ENCODE results near the gene MAP3K5. TPM values are rescaled to one million over a fixed set of nuclear protein-coding genes. Genes with fewer than 3 reads are reported as not detected.

Gene MAP3K5
- total and polyA plus RNA-seq, 2 of the 8 experiments (the other 6 are each of a cell fraction or from before 2014, with no cell fraction given) = 0.63 to 2.6 TPM

DNA sequence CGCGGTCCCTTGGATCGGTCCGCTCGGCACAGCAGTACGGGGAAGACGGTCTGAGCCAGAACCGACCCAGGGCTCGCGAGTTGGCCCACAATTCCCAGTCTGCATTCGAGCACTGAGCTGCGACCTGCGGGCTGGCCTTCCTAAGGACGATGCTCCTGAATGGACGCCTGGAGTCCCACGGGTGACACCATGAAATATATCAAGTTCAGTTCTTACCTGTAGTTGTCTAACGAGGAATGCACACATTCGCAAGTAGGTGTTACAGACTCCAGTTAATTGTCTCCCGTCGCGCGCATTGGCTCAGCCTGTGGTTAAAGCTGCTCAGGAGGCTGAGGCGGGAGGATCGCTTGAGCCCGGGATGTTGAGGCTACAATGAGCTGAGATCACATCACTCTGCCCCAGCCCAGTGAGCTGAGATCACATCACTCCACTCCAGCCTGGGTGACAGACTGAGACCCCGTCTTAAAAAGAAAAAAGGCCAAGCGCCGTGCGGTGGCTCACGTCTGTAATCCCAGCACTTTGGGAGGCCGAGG is 30.9 kb upstream of the MAP3K5 start:
- peak overlapping the region; percentile 88 for H3K18ac ChIP-seq (ENCODE audit: extremely low read depth, low read length)
- peak overlapping the region; percentile 84; the same call in 1 of the 2 replicates for H3K27ac ChIP-seq (ENCODE audit: low read depth, low read length)
- 0 out of 2 replicates have a peak overlapping the region, but pooled peaks have one; percentile 62 for H2BK15ac ChIP-seq (ENCODE audit: low read length)
- H4K20me1 ChIP-seq (replicated peaks in 1 of 2; ENCODE audit: control insufficient read depth in 1 of 2, insufficient read depth in 2 of 2, low read length in 2 of 2) = no peaks in the 10 kb centered on the region
- H3K4me3 ChIP-seq (ENCODE audit: extremely low read depth in 1 of 4, insufficient read depth in 2 of 4, low read depth in 3 of 4, low read length in 4 of 4) = peak overlapping the region; percentile 56 to 81 (median 60)
- H2BK5ac ChIP-seq (ENCODE audit: low read depth, low read length) = peak overlapping the region; percentile 73
- H3K4me2 ChIP-seq (ENCODE audit: insufficient read depth in 1 of 2, low read depth in 2 of 2, low read length in 2 of 2) = peak overlapping the region; percentile 76 to 92
- no peak overlapping the region for H3K56ac ChIP-seq (replicated peaks; ENCODE audit: insufficient read length, low read depth, low read length)
- FAIRE-seq (no peak), DNase-seq (ENCODE audit: low read depth in 1 of 2, low spot score in 2 of 2) (no peak)
- H4K5ac ChIP-seq (ENCODE audit: insufficient read length, low read depth, low read length) = peak overlapping the region; percentile 97
- H4K8ac ChIP-seq (ENCODE audit: extremely low read depth, insufficient read depth, low read length) = peak overlapping the region; percentile 95
- H3K79me2 ChIP-seq (ENCODE audit: control insufficient read depth in 1 of 2, insufficient read depth in 2 of 2, low read length in 2 of 2) = no peaks in the 10 kb centered on the region; a peak in 1 of 4 replicates
- peak overlapping the region; percentile 82 for H3K4ac ChIP-seq (replicated peaks; ENCODE audit: insufficient read length, low read depth, low read length)
- no peak overlapping the region for H2BK120ac ChIP-seq (replicated peaks; ENCODE audit: low read depth, low read length)
- POLR2A ChIA-PET (ENCODE audit: partially characterized antibody) = interaction anchor here (0.6 to 2.4 kb wide), 4 partner anchors 20 to 134 kb away, joined by 3 to 7 read pairs (median 5); partner anchors contain the start of gene MAP3K5
- peaks cover 0 to 25% (median 6%) of the 10 kb centered on the region in 4 experiments; a peak in 4 of 8 replicates for H3K36me3 ChIP-seq (ENCODE audit: control insufficient read depth in 2 of 4, insufficient read depth in 4 of 4, low read length in 3 of 4)
- no peaks in the 10 kb centered on the region; the same call in 1 of the 2 replicates for H3K79me1 ChIP-seq (ENCODE audit: low read depth, low read length)
- H2BK12ac ChIP-seq (ENCODE audit: low read depth, low read length) = peak overlapping the region; percentile 72
- no peaks in the 10 kb centered on the region for H3K9me3 ChIP-seq (ENCODE audit: insufficient read depth in 2 of 2, low read depth in 1 of 2, low read length in 1 of 2)
- H3K4me1 ChIP-seq (replicated peaks in 1 of 4; ENCODE audit: control insufficient read depth in 3 of 4, insufficient read depth in 4 of 4, low read length in 3 of 4) = peaks cover 0 to 7% (median 3%) of the 10 kb centered on the region in 4 experiments; a peak in 3 of 7 replicates
- no peak overlapping the region for H2BK20ac ChIP-seq (ENCODE audit: low read length)
- 64% methylated on average over 30 of the region's 31 CpGs; no CpG with 5 or more reads in 1 of the 2 experiments for WGBS, 2 experiments (ENCODE audit: extremely low coverage in 1 of 2, insufficient coverage in 1 of 2, insufficient read length in 1 of 2, insufficient replicate concordance in 2 of 2, low coverage in 1 of 2, low lambda C conversion rate in 2 of 2, missing lambda C conversion rate in 1 of 2)
- peak overlapping the region; percentile 8 for H4K91ac ChIP-seq (replicated peaks; ENCODE audit: insufficient read length, low read length)
- H2AFZ ChIP-seq (ENCODE audit: low read length) = peak overlapping the region; percentile 99
- peak overlapping the region; percentile 68 to 91 (median 78) for H3K9ac ChIP-seq (replicated peaks in 1 of 4; ENCODE audit: extremely low read depth in 1 of 4, low read depth in 3 of 4, low read length in 3 of 4)
- no peak overlapping the region for H3K14ac ChIP-seq (ENCODE audit: insufficient read length)
- CTCF ChIA-PET (ENCODE audit: partially characterized antibody) = interaction anchor here (0.7 to 2.4 kb wide), 9 partner anchors 19 to 184 kb away, joined by 3 to 12 read pairs (median 4); partner anchors contain the start of gene MAP3K5
- H2AK5ac ChIP-seq (ENCODE audit: low read depth, low read length) = 0 out of 2 replicates have a peak overlapping the region, but pooled peaks have one; percentile 25
- H3K23ac ChIP-seq (ENCODE audit: insufficient read length) = no peak overlapping the region
- H3K23me2 ChIP-seq (ENCODE audit: low read depth, low read length) = peaks cover 9% of the 10 kb centered on the region; the same call in 1 of the 2 replicates
- no peaks in the 10 kb centered on the region; a peak in 2 of 7 replicates for H3K27me3 ChIP-seq (replicated peaks in 1 of 4; ENCODE audit: control insufficient read depth in 3 of 4, extremely low read depth in 1 of 4, insufficient read depth in 3 of 4, low read length in 3 of 4)
- TF ChIP-seq SIN3A (conservative IDR thresholded peaks at IDR 0.05 in 1 of 2, IDR thresholded peaks at IDR 0.05 in 1 of 2; ENCODE audit: low read depth in 1 of 2, low read length in 2 of 2) (no peak), RXRA (IDR thresholded peaks at IDR 0.05; ENCODE audit: insufficient read depth, low read depth, low read length) (no peak), ASH2L (IDR thresholded peaks at IDR 0.05; ENCODE audit: low read length) (no peak), NRF1 (IDR thresholded peaks at IDR 0.05; ENCODE audit: low read depth, low read length) (no peak), CHD1 (IDR thresholded peaks at IDR 0.05; ENCODE audit: low read depth, low read length) (no peak), EGR1 (IDR thresholded peaks at IDR 0.05; ENCODE audit: borderline replicate concordance, low read depth, low read length) (no peak), SIRT6 (IDR thresholded peaks at IDR 0.05; ENCODE audit: low read length) (no peak), KDM4A (IDR thresholded peaks at IDR 0.05; ENCODE audit: low read depth, low read length, severe bottlenecking) (no peak), TEAD4 (IDR thresholded peaks at IDR 0.05; ENCODE audit: low read depth, low read length) (no peak), BCL11A (IDR thresholded peaks at IDR 0.05; ENCODE audit: low read depth in 2 of 2, low read length in 2 of 2) (no peak), CBX5 (IDR thresholded peaks at IDR 0.05; ENCODE audit: low read depth, low read length) (no peak), CTBP2 (IDR thresholded peaks at IDR 0.05; ENCODE audit: borderline replicate concordance, insufficient read depth, insufficient read length, low read length) (no peak), SP4 (IDR thresholded peaks at IDR 0.05; ENCODE audit: low read length) (no peak)

Measured in H1 (cell line).